CD4-positive, alpha-beta T cell treated with Interleukin-4 for 4 hours (primary cell): ENCODE results near the gene SLC6A7.
"Not testable (repeated sequence)": the region's sequence is repeated elsewhere in the genome, so short reads cannot be mapped to it uniquely, and the experiment has no call there.

Experiments
- DNase-seq: peaks from one replicate; pipeline ENCODE4 v3.0.0-alpha.2; 2020

Gene SLC6A7

DNA sequence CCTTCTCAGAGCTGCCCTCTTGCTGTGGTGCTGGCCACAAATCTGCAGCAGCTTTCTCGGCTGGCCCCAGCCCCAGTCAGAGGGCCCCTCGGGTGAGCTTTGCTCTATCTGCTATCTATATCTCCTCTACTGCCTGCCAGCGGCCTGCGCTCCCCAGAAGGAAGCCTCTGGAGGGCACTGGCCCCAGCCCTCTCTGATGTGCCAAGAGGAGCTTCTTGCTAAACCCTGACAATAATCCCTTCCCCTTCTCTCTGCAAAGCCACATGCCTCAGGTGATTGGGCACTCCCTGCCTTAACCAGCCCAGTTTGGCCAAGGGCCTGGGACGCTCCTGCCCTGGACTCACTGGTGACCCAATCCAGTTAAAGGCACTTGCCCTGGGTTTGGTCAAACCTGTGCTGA, 57.0 kb downstream of the SLC6A7 start:
- DNase-seq = no peak

DNA sequence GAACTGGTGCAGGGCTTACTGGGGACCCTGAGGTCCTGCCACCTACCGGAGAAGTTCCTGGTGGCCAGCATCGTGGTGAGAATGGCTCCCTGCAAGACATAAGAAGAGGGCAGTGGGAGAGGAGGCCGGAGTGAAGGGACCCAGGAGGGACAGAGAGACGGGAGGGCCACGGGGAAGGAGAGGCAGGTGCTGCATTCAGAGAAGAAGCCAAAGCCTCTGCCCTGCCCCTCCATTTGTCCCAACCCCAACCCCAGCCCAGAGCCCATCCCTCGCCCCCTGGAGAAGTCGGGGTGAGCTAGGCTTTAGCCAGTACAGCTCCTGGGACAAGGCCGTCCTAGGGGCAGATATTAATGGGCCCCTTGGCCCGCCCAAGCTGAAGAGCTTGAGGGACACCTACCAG, 57.9 kb downstream of the SLC6A7 start:
- no peak for DNase-seq

DNA sequence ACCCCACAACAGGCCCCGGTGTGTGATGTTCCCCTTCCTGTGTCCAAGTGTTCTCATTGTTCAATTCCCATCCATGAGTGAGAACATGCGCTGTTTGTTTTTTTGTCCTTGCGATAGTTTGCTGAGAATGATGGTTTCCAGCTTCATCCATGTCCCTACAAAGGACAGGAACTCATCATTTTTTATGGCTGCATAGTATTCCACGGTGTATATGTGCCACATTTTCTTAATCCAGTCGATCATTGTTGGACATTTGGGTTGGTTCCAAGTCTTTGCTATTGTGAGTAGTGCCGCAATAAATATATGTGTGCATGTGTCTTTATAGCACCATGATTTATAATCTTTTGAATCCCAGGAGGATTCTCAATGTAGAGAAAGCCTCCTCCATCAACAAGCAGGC, 58.6 kb downstream of the SLC6A7 start:
- not testable (repeated sequence) for DNase-seq

DNA sequence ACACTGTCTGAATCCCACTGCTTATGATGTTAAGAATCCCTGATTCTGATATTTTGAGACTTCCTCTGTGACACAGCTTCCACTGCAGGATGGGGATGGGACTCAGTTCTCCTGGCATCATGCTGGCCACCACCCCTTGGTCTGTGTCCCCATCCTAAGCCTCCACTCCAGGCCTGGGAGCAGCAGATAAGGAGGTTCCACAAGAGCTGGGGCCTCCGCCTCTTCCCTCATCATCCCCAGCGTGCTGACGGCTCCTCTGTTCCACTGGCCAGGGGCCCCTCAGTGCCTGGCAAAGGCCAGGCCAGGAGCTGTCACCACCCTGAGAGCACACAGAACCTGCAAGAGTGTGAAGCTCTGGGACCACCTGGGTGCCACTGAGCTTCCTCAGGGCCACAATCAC, 59.1 kb downstream of the SLC6A7 start:
- DNase-seq = no peak

DNA sequence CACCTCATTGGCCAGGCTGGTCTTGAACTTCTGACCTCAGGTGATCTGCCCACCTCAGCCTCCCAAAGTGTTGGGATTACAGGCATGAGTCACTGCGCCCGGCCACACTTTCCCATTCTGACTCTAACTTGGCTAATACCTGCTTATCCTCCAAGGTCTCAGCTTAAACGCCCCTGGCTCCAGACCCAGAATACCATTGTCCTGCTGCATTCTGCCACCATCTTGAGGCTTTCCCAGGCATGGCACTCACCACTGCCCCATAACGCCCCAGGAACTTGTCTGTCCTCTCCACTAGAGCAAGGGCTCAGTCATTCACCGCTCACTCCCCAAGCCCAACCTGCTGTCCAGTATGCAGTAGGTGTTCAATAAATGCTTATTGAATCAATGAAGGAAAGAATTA, 59.9 kb downstream of the SLC6A7 start:
- no peak for DNase-seq

DNA sequence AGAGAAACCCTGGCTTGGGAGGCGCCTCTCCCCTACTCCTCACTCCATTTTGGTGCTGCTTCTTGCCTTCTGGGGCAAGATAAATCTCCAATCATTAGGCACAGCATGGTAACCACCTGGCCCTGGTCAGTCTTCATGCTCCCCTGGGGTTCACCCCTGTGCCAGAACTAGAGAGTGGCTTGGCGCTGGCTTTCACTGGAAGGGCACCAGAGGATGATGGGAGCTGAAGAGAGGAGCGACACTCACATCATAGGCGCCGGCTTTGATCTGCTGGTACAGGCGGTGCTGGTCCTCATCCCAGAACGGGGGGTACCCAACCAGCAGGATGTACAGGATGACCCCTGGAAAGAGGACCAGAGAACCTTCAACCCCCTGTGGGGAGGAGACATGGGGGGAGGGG, 61.6 kb downstream of the SLC6A7 start:
- no peak for DNase-seq

DNA sequence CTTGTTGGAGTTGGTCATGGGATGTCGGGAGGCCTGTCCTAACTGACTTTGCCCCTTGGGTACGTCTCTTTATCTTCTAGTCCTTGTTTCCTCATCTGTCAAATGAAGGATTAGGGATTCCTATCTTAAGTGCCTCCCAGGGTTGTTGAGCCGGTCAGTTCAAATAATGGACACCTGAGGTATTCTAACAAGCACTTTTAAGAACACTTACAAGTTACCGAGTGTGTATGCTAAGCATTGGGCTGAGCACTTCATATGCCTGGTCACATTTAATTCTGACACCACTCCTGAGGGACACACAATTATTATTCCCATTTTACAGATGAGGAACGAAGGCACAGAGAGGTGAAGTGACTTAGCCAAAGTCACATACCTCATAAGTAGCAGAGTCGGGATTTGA, 62.6 kb downstream of the SLC6A7 start:
- no peak for DNase-seq

DNA sequence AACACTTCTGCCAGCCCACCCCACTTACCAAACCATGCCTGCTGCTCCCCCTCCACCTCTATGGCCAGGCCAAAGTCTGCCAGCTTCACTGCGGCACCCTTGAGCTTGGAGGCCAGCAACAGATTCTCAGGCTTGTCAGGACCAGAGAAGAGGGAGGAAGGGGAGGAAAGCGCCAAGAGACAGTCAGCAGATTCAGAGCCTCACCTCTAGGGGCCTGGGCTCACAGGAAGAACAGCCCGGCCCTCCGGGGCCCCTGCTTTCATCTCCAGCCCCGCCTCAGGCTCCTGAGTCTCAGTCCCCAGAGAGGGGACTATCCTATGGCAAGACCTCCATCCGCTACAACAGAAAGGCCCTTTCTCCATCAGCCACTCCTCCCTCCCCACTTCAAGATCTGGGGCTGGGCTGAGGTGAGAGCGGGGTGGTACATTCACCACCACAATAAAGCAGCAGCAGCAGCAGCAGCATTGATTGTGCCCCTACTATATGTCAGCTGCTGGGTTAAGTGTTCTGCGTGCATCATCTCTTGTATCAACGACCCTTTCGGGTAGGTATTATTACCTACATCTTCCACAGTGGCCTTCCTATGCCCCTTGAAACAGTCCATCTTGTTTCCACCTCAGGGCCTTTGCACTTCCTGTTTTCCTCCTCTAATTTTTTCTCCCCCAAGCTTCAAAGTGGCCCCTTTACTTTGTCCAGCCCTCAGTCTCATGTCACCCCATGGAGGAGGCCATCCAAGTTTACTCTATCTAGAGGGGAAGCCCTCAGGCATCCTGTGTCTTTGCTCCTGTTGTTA, 63.8 kb downstream of the SLC6A7 start:
- DNase-seq = no peak

DNA sequence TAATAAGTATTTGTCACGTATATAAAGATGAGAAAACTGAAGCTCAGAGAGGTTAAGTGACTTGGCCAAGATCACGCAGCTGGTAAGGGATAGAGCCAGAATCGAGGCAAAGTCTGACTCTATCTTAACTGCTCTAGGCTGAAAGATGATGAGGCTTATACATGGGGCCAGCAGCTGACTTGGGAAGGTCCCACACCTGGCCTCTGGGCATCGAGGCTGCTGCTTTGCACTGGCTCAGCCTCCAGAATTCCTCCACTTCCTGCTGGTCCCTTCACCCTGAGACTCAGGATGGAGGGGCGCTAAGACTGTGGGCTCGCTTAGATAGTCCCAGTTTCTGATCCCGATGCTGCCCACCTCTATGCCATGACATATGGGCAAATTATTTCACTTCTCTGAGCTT, 64.5 kb downstream of the SLC6A7 start:
- no peak for DNase-seq

DNA sequence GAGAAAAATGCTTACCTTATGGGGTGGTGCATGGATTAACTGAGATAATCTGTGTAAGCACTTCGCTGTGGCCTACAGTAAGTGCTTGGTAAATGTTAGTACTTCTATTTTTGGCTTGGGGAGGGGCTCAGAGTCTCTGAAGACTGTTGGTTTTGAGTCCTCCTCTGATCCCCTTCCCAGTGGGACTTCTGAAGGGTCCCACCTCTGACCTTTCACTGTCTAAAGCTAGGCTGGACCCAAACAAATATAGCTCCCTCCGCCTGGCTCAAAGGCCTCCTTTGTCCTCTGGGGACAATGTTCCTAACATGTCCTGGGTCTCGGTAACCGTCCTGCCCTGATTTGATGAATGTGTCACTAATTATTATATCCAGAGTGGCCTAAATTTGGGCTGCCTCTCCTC, 64.9 kb downstream of the SLC6A7 start:
- no peak for DNase-seq

DNA sequence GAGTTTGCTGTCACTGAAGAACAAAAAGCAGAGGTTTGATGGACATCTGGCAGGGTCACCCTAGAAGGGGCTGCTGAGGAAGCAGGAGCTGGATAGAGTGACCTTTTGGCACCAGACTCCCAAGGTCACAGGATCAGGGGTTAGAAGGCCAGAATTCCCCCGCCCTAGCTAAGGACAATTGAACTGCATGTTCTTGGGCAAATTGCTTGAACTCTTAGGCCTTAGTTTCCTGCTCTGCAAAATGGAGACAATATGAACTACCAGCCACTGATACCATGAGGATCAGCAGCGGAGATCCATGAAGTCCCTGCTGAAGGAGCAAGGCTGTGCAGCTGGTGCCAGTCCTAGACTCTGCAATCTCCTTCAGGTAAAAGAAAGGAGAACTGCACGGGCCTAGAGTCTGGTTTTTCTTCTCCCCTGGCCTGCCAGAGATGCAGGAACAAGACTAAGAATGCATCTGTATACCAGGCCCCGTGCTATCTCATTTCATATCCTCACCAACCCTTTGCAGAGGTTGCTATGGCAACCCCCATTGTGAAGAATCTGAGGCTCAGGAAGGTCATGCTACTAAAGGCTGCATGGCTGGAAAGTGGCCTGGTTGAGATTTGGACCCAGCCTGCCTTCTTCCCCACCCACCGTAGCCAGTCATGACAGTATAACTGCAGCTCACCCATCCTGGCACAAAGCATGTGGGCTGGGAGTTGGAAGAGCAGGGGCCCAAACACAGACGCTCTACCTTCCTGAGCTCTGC, 66.0 kb downstream of the SLC6A7 start:
- DNase-seq = no peak

DNA sequence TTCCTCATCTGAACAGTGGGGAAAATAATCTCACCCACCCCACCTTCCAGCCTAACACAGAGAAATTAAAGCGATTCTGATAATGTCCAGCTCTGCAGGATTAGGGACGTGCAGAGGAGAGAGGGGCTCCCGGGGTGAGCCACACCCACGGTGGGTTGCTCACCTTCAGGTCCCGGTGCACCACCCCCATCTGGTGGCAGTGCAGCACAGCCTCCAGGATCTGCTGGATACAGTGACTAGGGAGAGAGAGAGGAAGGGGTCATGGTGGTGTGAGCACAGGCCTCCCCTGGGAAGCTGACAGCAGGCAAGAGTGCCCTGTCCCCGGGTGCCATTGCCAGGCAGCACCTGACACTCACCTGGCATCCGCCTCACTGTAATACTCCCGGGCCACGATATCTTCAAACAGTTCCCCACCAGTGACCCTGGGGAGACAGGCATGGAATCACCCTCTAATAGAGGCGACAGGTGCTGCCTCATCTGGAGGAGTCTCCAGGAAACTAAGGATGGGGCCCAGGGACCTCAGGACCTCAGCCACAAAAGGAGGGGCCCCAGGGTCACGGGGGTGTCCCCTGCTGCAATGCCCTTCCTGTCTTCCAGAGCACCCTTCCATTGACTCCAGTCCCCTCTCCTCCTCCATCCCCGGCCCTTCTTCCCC, 66.7 kb downstream of the SLC6A7 start:
- no peak for DNase-seq

DNA sequence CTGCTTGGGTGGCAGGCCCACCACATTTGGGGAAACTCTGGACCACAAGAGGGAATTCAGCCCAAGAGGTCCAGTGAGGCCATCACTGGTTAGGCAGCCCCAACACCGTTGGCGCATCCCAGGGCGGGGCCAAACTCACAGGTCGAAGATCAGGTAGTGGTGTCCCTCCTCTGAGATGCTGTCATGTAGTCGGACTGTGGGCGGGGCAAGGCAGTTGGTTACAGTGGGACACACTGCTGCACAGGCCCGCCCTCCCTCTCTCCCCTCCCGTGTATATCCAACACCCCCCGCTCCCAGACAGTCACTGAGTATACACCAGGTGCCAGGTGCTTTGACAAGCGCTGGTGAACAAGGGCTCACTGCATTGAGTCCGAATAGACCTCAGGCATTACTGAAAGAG, 67.6 kb downstream of the SLC6A7 start:
- no peak for DNase-seq

DNA sequence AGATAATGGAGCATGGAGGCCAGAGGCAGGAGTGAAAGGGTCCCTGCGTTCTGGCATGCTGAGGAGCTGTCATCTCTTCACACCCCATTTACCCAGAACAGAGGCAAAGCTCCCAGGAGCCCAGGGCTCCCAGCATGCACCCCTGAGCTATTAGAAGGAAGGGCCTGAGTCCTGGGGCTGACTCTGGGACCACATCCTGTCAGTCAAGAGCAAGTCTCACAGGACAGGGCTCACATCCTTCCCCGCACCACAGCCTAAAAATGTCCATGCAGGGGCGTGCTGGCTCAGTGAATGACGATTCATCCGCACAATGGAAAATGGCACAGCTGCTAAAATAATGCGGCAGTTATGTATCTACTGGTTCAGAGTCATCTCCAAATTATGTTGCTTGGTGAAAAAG, 68.3 kb downstream of the SLC6A7 start:
- DNase-seq = no peak
